GM12878 (cell line): ENCODE data around the gene CHAC1. TPM values are rescaled to one million over a fixed set of nuclear protein-coding genes. Genes with fewer than 3 reads are reported as not detected.

Experiments
- ASH2L ChIP-seq: fragments of 300-600, 200-600 bp; sonication (generic); IDR thresholded peaks from 2 replicates; pipeline ENCODE4 v1.6.1; 2017; ENCODE audit warnings: low read depth, mild to moderate bottlenecking, borderline replicate concordance
- BMI1 ChIP-seq: fragments of 450-650 bp; IDR thresholded peaks from 2 replicates; pipeline ENCODE4 v1.6.1; 2016; ENCODE audit warnings: mild to moderate bottlenecking, moderate library complexity, borderline replicate concordance
- CBFB ChIP-seq: IDR thresholded peaks from 2 replicates; pipeline ENCODE4 v1.6.1; 2016; ENCODE audit warnings: antibody characterized with exemption, low read depth
- CBX3 ChIP-seq: fragments of 200-600 bp; sonication (generic); IDR thresholded peaks from 2 replicates; pipeline ENCODE4 v1.6.1; 2016; ENCODE audit warnings: low read depth, borderline replicate concordance
- CEBPB ChIP-seq, 2 experiments: fragments of 150-350 bp in 1 of 2; IDR thresholded peaks; 2 replicates each; pipeline ENCODE4 v1.6.1; 2012 to 2014; ENCODE audit warnings: low read depth in 2 of 2, low read length in 2 of 2, borderline replicate concordance in 1 of 2, inconsistent platforms in 1 of 2
- CHD1 ChIP-seq: IDR thresholded peaks from 2 replicates; pipeline ENCODE4 v1.6.1; 2012; ENCODE audit warnings: low read depth, low read length, improper control_type of control experiment
- EGR1 ChIP-seq, 2 experiments: IDR thresholded peaks; 1 replicate in 1 of 2; 2 replicates in 1 of 2; pipeline ENCODE4 v1.6.1; 2011 to 2012; ENCODE audit warnings: low read depth in 2 of 2, low read length in 2 of 2, borderline replicate concordance in 1 of 2, mild to moderate bottlenecking in 1 of 2, moderate library complexity in 1 of 2
- ESRRA ChIP-seq: IDR thresholded peaks from 2 replicates; pipeline ENCODE4 v1.6.1; 2012; ENCODE audit warnings: mild to moderate bottlenecking, low read length, improper control_type of control experiment
- FOS ChIP-seq: IDR thresholded peaks from 3 replicates; pipeline ENCODE4 v1.6.1; 2011; ENCODE audit warnings: borderline replicate concordance; ENCODE audit not compliant: insufficient read length; ENCODE audit errors: extremely low read depth
- FOXM1 ChIP-seq: IDR thresholded peaks from 2 replicates; pipeline ENCODE4 v1.6.1; 2012; ENCODE audit warnings: low read depth, mild to moderate bottlenecking, inconsistent platforms, low read length, moderate library complexity
- GATAD2B ChIP-seq: fragments of 450-650 bp; conservative IDR thresholded peaks from 2 replicates; pipeline ENCODE4 v1.6.1; 2017; ENCODE audit warnings: low read depth, mild to moderate bottlenecking, moderate library complexity
- HDAC2 ChIP-seq: fragments of 200-600 bp; sonication (generic); IDR thresholded peaks from 2 replicates; pipeline ENCODE4 v1.6.1; 2017
- IKZF1 ChIP-seq: fragments of 450-650 bp; conservative IDR thresholded peaks from 2 replicates; pipeline ENCODE4 v1.6.1; 2017; ENCODE audit warnings: antibody characterized with exemption, mild to moderate bottlenecking
- KAT2A ChIP-seq: conservative IDR thresholded peaks from 2 replicates; pipeline ENCODE4 v1.6.1; 2011; ENCODE audit warnings: low read depth, low read length; ENCODE audit not compliant: control insufficient read depth
- MYC ChIP-seq: IDR thresholded peaks from 2 replicates; pipeline ENCODE4 v1.6.1; 2011; ENCODE audit warnings: mild to moderate bottlenecking, low read length, moderate library complexity, inconsistent platforms; ENCODE audit not compliant: insufficient read depth, insufficient replicate concordance, insufficient read length, severe bottlenecking
- NBN ChIP-seq: fragments of 450-650 bp; IDR thresholded peaks from 2 replicates; pipeline ENCODE4 v1.6.1; 2016
- NR2F1 ChIP-seq: fragments of 450-650 bp; conservative IDR thresholded peaks from 2 replicates; pipeline ENCODE4 v1.6.1; 2017; ENCODE audit warnings: mild to moderate bottlenecking
- PML ChIP-seq: IDR thresholded peaks from 2 replicates; pipeline ENCODE4 v1.6.1; 2012; ENCODE audit warnings: low read length, inconsistent platforms
- SIX5 ChIP-seq: IDR thresholded peaks from 2 replicates; pipeline ENCODE4 v1.6.1; 2011; ENCODE audit warnings: mild to moderate bottlenecking, low read depth, low read length, moderate library complexity; ENCODE audit not compliant: severe bottlenecking
- SREBF1 ChIP-seq: IDR thresholded peaks from 2 replicates; pipeline ENCODE4 v1.6.1; 2012; ENCODE audit warnings: mild to moderate bottlenecking, low read length
- SUPT20H ChIP-seq: IDR thresholded peaks from 2 replicates; pipeline ENCODE4 v1.6.1; 2011; ENCODE audit warnings: low read depth, mild to moderate bottlenecking, low read length, moderate library complexity, borderline replicate concordance; ENCODE audit not compliant: control insufficient read depth
- ZBED1 ChIP-seq: IDR thresholded peaks from 2 replicates; pipeline ENCODE4 v1.6.1; 2016; ENCODE audit warnings: borderline replicate concordance
- ZNF217 ChIP-seq: fragments of 450-650 bp; IDR thresholded peaks from 2 replicates; pipeline ENCODE4 v1.6.1; 2017; ENCODE audit warnings: antibody characterized with exemption, mild to moderate bottlenecking
- ZNF274 ChIP-seq: IDR thresholded peaks from one replicate; pipeline ENCODE4 v1.8.0; 2011; ENCODE audit not compliant: insufficient read length, insufficient read depth
- polyA plus RNA-seq, 11 experiments: library from polyadenylated mRNA; depleted of rRNA in 4 of 11; unstranded in 6 of 11; stranded (reverse) in 5 of 11; fragments of >200 nt; fragmentation: Nextera tagmentation in 4 of 11; fragmentation: Illumina TruSeq in 1 of 11; extraction: Ambion mirVana in 4 of 11; extraction: Trizol in 1 of 11; gene quantifications; 1 replicate in 1 of 11; 2 replicates in 10 of 11; pipeline versions ENCODE4 v1.2.1 to v1.2.3, GENCODE V29; 2011 to 2016; ENCODE audit warnings: inconsistent platforms in 2 of 11, missing spikeins in 2 of 11, low read depth in 1 of 11
- total RNA-seq, 4 experiments: library from RNA; depleted of rRNA in 3 of 4; stranded (reverse); fragments of >200 nt in 3 of 4; fragmentation: Illumina TruSeq in 1 of 4; extraction: Trizol in 1 of 4; gene quantifications; 2 replicates each; pipeline versions ENCODE4 v1.2.1 to v1.2.3, GENCODE V29; 2013 to 2021
- TF ChIP-seq, protein P1 (sequence below): IDR thresholded peaks from 2 replicates; pipeline ENCODE4 v1.6.1; 2011; ENCODE audit warnings: low read depth, low read length, improper control_type of control experiment, borderline replicate concordance
- TF ChIP-seq, protein P2 (sequence below): fragments of 450-650 bp; IDR thresholded peaks from 2 replicates; pipeline ENCODE4 v1.6.1; 2014; ENCODE audit warnings: mild to moderate bottlenecking
- TF ChIP-seq, protein P3 (sequence below): fragments of 450-650 bp; formaldehyde crosslinking; IDR thresholded peaks from 2 replicates; pipeline ENCODE4 v1.5.0; 2022; ENCODE audit warnings: mild to moderate bottlenecking, missing genetic modification characterization

Gene CHAC1
- total and polyA plus RNA-seq, 10 of the 15 experiments (the other 5 are each of a cell fraction or from before 2014, with no cell fraction given), result 0.37 to 5.9 (median 3.3) TPM

DNA sequence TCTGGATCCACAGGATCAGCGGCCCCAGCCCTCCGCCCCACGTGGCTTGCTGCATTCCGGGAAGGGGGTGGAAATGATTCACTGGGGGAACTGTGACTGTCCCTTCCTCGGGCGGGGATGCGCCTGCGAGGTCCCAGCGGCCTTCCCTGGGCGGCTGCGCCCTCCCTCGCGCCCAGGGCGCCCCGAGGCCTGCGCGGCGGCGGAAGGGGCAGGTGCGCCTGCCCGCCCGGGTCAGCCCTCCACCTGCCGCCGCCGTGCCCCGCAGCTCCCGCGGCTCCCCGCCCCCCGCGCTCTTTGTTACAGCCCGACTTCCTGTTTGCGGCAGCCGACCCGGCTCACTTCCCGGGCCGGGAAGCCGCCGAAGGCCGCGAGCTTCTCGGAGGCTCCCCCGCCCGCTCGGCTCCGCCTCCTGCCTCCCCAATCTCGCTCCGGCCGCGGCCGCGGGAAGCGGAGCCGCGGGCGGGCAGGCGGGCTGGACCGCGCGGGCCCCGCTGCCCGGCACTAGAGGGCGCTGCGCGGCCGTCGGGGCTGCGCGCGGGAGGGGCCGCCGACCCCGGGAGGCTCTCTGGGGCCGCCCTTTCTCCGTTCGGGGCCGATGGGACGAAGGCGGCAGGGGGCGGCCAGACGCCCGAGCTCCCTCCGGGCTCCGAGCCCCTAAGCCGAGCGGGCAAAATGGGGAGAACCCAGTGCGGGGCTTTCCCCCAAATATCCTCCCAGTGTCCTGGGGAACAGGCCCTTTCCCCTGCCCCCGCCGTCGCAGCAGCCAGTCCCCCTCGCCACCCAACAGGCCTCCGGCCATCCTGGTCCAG, 11.5 kb upstream of the CHAC1 start (continued):
- TF ChIP-seq ASH2L (no peak), ZBED1 (no peak), KAT2A (no peak), FOXM1 (no peak), ZNF274 (no peak), FOS (no peak), CBFB (no peak), BMI1 (no peak), CEBPB (IDR thresholded peaks at IDR 0.05; ENCODE audit: borderline replicate concordance in 1 of 2, low read depth in 2 of 2, low read length in 2 of 2) (no peak), CHD1 (0 out of 2 replicates have a peak, but pooled peaks have one; percentile 45), PML (no peak), ESRRA (no peak), ZNF217 (peak; percentile 85), EGR1 (IDR thresholded peaks at IDR 0.05; ENCODE audit: borderline replicate concordance in 1 of 2, low read depth in 2 of 2, low read length in 2 of 2) (0 out of 3 replicates have a peak, but pooled peaks of 1 of the 2 experiments have one; percentile 22), CBX3 (no peak), NR2F1 (peak; percentile 76; the same call in 1 of the 2 replicates), NBN (0 out of 2 replicates have a peak, but pooled peaks have one; percentile 20), IKZF1 (peak; percentile 98), SIX5 (no peak), GATAD2B (peak; percentile 87), HDAC2 (no peak), MYC (no peak), SREBF1 (no peak), SUPT20H (no peak)
- TF ChIP-seq, protein P1, sequence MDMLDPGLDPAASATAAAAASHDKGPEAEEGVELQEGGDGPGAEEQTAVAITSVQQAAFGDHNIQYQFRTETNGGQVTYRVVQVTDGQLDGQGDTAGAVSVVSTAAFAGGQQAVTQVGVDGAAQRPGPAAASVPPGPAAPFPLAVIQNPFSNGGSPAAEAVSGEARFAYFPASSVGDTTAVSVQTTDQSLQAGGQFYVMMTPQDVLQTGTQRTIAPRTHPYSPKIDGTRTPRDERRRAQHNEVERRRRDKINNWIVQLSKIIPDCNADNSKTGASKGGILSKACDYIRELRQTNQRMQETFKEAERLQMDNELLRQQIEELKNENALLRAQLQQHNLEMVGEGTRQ, result no peak
- TF ChIP-seq, protein P2, sequence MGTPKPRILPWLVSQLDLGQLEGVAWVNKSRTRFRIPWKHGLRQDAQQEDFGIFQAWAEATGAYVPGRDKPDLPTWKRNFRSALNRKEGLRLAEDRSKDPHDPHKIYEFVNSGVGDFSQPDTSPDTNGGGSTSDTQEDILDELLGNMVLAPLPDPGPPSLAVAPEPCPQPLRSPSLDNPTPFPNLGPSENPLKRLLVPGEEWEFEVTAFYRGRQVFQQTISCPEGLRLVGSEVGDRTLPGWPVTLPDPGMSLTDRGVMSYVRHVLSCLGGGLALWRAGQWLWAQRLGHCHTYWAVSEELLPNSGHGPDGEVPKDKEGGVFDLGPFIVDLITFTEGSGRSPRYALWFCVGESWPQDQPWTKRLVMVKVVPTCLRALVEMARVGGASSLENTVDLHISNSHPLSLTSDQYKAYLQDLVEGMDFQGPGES, result no peak
- TF ChIP-seq, protein P3, sequence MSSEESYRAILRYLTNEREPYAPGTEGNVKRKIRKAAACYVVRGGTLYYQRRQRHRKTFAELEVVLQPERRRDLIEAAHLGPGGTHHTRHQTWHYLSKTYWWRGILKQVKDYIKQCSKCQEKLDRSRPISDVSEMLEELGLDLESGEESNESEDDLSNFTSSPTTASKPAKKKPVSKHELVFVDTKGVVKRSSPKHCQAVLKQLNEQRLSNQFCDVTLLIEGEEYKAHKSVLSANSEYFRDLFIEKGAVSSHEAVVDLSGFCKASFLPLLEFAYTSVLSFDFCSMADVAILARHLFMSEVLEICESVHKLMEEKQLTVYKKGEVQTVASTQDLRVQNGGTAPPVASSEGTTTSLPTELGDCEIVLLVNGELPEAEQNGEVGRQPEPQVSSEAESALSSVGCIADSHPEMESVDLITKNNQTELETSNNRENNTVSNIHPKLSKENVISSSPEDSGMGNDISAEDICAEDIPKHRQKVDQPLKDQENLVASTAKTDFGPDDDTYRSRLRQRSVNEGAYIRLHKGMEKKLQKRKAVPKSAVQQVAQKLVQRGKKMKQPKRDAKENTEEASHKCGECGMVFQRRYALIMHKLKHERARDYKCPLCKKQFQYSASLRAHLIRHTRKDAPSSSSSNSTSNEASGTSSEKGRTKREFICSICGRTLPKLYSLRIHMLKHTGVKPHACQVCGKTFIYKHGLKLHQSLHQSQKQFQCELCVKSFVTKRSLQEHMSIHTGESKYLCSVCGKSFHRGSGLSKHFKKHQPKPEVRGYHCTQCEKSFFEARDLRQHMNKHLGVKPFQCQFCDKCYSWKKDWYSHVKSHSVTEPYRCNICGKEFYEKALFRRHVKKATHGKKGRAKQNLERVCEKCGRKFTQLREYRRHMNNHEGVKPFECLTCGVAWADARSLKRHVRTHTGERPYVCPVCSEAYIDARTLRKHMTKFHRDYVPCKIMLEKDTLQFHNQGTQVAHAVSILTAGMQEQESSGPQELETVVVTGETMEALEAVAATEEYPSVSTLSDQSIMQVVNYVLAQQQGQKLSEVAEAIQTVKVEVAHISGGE (CRISPR knock-in tag), result no peak
